Measurements from ENCODE around the gene ATP8B4.
"Not testable (repeated sequence)": the region's sequence is repeated elsewhere in the genome, so short reads cannot be mapped to it uniquely, and the experiment has no call there.

The ATP8B4 gene

DNA sequence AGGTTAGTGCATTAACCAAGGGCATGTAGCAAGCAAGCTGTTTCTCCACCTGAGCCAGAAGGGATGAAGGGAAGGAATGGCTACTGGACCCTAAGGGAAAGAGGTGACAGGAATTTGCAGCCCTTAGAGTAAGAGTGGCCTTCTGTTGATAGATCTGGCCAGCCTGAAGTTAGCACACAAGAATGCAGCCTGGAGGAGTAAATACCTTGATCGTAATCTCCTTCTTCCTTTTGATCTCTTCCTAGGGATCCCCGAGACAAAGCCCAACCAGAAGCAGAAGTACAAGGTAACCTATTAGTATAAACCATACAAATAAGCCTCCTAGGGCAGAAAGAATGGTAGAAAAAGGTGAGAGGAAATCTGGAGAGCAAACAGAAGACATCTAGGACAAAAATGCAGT lies 134.6 kb downstream of the ATP8B4 start:
- peaks cover 17% of the 10 kb centered on the region for H3K4me1 ChIP-seq (ENCODE audit: control insufficient read depth, insufficient read depth, low read length, poor library complexity, severe bottlenecking)
- H3K4me3 ChIP-seq (ENCODE audit: extremely low read depth, insufficient read depth, low read length, poor library complexity, severe bottlenecking) = no peak overlapping the region
- H3K27ac ChIP-seq (ENCODE audit: low read depth, low read length, severe bottlenecking) = no peak overlapping the region
- no CpG with 5 or more reads among the region's 2 CpGs for WGBS, 2 experiments (ENCODE audit: insufficient coverage in 2 of 2)
- no peaks in the 10 kb centered on the region for H3K9me3 ChIP-seq (ENCODE audit: control insufficient read depth, low read length)
- no peaks in the 10 kb centered on the region for H3K36me3 ChIP-seq (ENCODE audit: control insufficient read depth, insufficient read depth, low read length)

DNA sequence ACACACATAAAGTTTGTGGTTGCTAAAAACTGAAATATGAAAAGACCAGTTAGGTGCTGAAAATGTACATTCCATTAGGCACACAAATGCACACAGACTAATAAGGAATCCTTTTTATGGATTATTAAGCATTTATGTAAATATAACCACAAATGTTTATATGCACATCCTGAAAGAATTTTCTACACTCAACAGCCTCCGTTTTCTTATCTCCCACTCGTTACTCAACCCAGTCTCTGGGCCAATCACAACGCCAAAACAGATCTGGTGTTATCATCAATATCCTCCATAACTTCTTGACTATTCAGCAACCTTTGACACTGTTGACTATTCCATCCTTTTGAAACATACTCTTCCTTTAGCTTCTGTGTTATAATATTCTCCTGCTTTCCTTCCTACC lies 136.4 kb downstream of the ATP8B4 start:
- Histone ChIP-seq H3K4me1 (ENCODE audit: control insufficient read depth, insufficient read depth, low read length, poor library complexity, severe bottlenecking) (peaks cover 9% of the 10 kb centered on the region), H3K9me3 (ENCODE audit: control insufficient read depth, low read length) (no peaks in the 10 kb centered on the region), H3K4me3 (ENCODE audit: extremely low read depth, insufficient read depth, low read length, poor library complexity, severe bottlenecking) (no peak overlapping the region), H3K27ac (ENCODE audit: low read depth, low read length, severe bottlenecking) (no peak overlapping the region), H3K36me3 (ENCODE audit: control insufficient read depth, insufficient read depth, low read length) (no peaks in the 10 kb centered on the region)
- WGBS, 2 experiments (ENCODE audit: insufficient coverage in 2 of 2) = 82 to 90% methylated on average over 3 of the region's 3 CpGs

DNA sequence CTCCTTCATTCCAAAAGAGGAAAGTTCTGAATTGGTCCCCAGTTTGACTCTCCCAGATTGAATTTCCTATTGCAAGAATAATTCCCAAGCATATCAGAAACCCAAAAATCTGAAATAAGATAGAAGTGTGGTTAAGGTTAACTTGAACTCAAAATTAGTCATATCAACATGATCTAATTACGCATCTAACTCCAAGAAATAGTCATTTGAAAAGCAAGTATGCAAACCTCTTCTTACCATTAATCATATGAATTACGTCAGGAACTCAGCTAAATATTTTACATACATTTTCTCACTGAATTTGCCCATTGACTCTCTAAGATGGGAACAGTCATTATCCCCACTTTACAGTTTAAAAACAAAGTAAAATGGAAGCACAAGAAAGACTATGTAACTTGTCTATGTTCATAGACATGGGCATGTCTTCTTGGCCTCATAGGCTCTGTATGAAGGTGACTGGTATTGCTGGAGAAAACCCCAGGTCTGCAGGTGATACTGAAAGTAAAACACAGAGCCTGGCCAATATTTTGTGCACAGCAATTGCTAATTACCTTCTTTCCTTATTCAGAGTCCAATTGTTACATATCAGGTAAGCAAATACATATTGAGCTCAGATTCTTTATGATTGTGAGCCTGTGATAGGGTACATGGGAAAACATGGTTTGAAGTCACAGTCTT lies 139.2 kb downstream of the ATP8B4 start:
- H3K4me3 ChIP-seq (ENCODE audit: extremely low read depth, insufficient read depth, low read length, poor library complexity, severe bottlenecking) = no peak overlapping the region
- no peaks in the 10 kb centered on the region for H3K9me3 ChIP-seq (ENCODE audit: control insufficient read depth, low read length)
- WGBS, 2 experiments (ENCODE audit: insufficient coverage in 2 of 2) = 86 to 100% methylated on average over 1 to 2 of the region's 2 CpGs
- H3K4me1 ChIP-seq (ENCODE audit: control insufficient read depth, insufficient read depth, low read length, poor library complexity, severe bottlenecking) = no peaks in the 10 kb centered on the region
- H3K36me3 ChIP-seq (ENCODE audit: control insufficient read depth, insufficient read depth, low read length) = no peaks in the 10 kb centered on the region
- no peak overlapping the region for H3K27ac ChIP-seq (ENCODE audit: low read depth, low read length, severe bottlenecking)

GRCh38 chr15:49978121-49978520 lies 140.9 kb downstream of the ATP8B4 start:
- Histone ChIP-seq H3K27ac (ENCODE audit: low read depth, low read length, severe bottlenecking) (no peak overlapping the region), H3K4me1 (ENCODE audit: control insufficient read depth, insufficient read depth, low read length, poor library complexity, severe bottlenecking) (no peaks in the 10 kb centered on the region), H3K4me3 (ENCODE audit: extremely low read depth, insufficient read depth, low read length, poor library complexity, severe bottlenecking) (no peak overlapping the region), H3K36me3 (ENCODE audit: control insufficient read depth, insufficient read depth, low read length) (no peaks in the 10 kb centered on the region), H3K9me3 (ENCODE audit: control insufficient read depth, low read length) (no peaks in the 10 kb centered on the region)
- WGBS, 2 experiments (ENCODE audit: insufficient coverage in 2 of 2) = 70% methylated on average over 2 of the region's 2 CpGs; no CpG with 5 or more reads in 1 of the 2 experiments

DNA sequence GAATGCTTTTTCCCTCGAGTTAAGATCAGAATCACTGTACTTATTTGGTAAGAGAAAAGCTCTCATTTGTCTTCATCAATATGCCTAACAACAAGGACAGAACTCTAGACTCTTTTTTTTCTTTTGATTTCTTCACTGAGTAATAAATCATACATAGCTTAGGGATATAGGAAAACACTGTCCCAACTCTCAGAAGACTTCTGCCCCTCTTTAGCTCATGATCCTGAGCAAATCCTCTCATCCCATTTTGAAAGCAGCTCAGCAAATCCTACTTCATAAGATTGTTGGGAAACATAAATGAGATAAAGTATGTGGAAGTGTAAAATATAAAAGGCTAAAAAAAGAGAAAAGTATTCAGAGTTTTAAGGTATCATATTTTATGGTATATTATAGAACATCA lies 141.7 kb downstream of the ATP8B4 start:
- Histone ChIP-seq H3K27ac (ENCODE audit: low read depth, low read length, severe bottlenecking) (no peak overlapping the region), H3K4me3 (ENCODE audit: extremely low read depth, insufficient read depth, low read length, poor library complexity, severe bottlenecking) (no peak overlapping the region), H3K36me3 (ENCODE audit: control insufficient read depth, insufficient read depth, low read length) (no peaks in the 10 kb centered on the region), H3K4me1 (ENCODE audit: control insufficient read depth, insufficient read depth, low read length, poor library complexity, severe bottlenecking) (no peaks in the 10 kb centered on the region), H3K9me3 (ENCODE audit: control insufficient read depth, low read length) (no peaks in the 10 kb centered on the region)
- WGBS, 2 experiments (ENCODE audit: insufficient coverage in 2 of 2) = no CpG with 5 or more reads among the region's 1 CpG

GRCh38 chr15:49964551-49964950 lies 154.5 kb downstream of the ATP8B4 start:
- peaks cover 3% of the 10 kb centered on the region for H3K9me3 ChIP-seq (ENCODE audit: control insufficient read depth, low read length)
- H3K4me3 ChIP-seq (ENCODE audit: extremely low read depth, insufficient read depth, low read length, poor library complexity, severe bottlenecking) = no peak overlapping the region
- WGBS, 2 experiments (ENCODE audit: insufficient coverage in 2 of 2) = no CpG with 5 or more reads among the region's 1 CpG
- no peaks in the 10 kb centered on the region for H3K4me1 ChIP-seq (ENCODE audit: control insufficient read depth, insufficient read depth, low read length, poor library complexity, severe bottlenecking)
- no peaks in the 10 kb centered on the region for H3K36me3 ChIP-seq (ENCODE audit: control insufficient read depth, insufficient read depth, low read length)
- no peak overlapping the region for H3K27ac ChIP-seq (ENCODE audit: low read depth, low read length, severe bottlenecking)

DNA sequence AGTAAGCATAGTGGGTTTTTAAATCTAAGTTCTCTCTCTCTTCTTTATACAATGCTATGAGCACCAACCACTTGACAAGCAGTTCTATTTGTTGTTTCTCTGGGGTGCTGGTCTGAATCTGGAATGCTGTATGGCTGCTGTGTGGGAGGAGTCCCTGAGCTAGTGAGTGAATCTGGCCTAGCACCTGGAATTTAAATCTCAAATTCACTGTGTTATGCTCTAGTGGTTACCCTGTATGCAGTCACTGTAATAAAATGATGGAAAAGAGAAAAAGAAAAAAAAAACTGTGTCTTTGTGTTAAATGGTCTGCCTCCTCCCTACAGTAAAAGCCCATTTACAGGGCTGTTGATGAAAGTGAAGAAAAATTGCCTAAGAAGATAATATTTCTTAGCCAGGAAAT lies 155.0 kb downstream of the ATP8B4 start:
- Histone ChIP-seq H3K9me3 (ENCODE audit: control insufficient read depth, low read length) (peaks cover 3% of the 10 kb centered on the region), H3K4me3 (ENCODE audit: extremely low read depth, insufficient read depth, low read length, poor library complexity, severe bottlenecking) (no peak overlapping the region), H3K27ac (ENCODE audit: low read depth, low read length, severe bottlenecking) (no peak overlapping the region), H3K4me1 (ENCODE audit: control insufficient read depth, insufficient read depth, low read length, poor library complexity, severe bottlenecking) (no peaks in the 10 kb centered on the region), H3K36me3 (ENCODE audit: control insufficient read depth, insufficient read depth, low read length) (no peaks in the 10 kb centered on the region)

DNA sequence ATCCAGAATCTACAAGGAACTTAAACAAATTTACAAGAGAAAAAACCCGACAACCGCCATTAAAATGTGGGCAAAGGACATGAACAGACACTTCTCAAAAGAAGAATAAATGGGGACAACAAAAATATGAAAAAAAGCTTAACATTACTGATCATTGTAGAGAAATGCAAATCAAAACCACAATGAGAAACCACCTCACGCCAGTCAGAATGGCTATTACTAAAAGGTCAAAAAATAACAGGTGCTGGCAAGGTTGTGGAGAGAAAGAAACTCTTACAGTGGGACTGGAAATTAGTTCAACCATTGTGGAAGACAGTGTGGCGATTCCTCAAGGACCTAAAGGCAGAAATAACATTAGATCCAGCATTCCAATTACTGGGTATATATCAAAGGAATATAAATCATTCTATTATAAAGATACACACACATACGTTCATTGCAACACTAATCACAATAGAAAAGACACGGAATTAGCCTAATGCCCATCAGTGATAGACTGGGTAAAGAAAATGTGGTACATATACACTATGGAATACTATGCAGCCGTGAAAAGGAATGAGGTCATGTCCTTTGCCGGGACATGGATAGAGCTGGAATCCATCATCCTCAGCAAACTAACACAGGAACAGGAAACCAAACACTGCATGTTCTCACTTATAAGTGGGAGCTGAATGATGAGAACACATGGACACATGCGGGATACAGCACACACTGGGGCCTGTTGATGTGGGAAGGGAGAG lies 155.8 kb downstream of the ATP8B4 start:
- H3K4me1 ChIP-seq (ENCODE audit: control insufficient read depth, insufficient read depth, low read length, poor library complexity, severe bottlenecking); H3K4me3 ChIP-seq (ENCODE audit: extremely low read depth, insufficient read depth, low read length, poor library complexity, severe bottlenecking); H3K9me3 ChIP-seq (ENCODE audit: control insufficient read depth, low read length); H3K36me3 ChIP-seq (ENCODE audit: control insufficient read depth, insufficient read depth, low read length); H3K27ac ChIP-seq (ENCODE audit: low read depth, low read length, severe bottlenecking): not testable (repeated sequence)
- WGBS, 2 experiments (ENCODE audit: insufficient coverage in 2 of 2) = 82 to 100% methylated on average over 1 to 2 of the region's 9 CpGs

GRCh38 chr15:49962044-49962602 lies 156.9 kb downstream of the ATP8B4 start:
- WGBS, 2 experiments (ENCODE audit: insufficient coverage in 2 of 2) = 73% methylated on average over 2 of the region's 3 CpGs; no CpG with 5 or more reads in 1 of the 2 experiments
- no peak overlapping the region for H3K4me3 ChIP-seq (ENCODE audit: extremely low read depth, insufficient read depth, low read length, poor library complexity, severe bottlenecking)
- peaks cover 3% of the 10 kb centered on the region for H3K9me3 ChIP-seq (ENCODE audit: control insufficient read depth, low read length)
- H3K4me1 ChIP-seq (ENCODE audit: control insufficient read depth, insufficient read depth, low read length, poor library complexity, severe bottlenecking) = no peaks in the 10 kb centered on the region
- no peak overlapping the region for H3K27ac ChIP-seq (ENCODE audit: low read depth, low read length, severe bottlenecking)
- no peaks in the 10 kb centered on the region for H3K36me3 ChIP-seq (ENCODE audit: control insufficient read depth, insufficient read depth, low read length)

- Histone ChIP-seq H3K4me3 (ENCODE audit: extremely low read depth, insufficient read depth, low read length, poor library complexity, severe bottlenecking) (no peak overlapping the region), H3K36me3 (ENCODE audit: control insufficient read depth, insufficient read depth, low read length) (no peaks in the 10 kb centered on the region), H3K27ac (ENCODE audit: low read depth, low read length, severe bottlenecking) (no peak overlapping the region), H3K9me3 (ENCODE audit: control insufficient read depth, low read length) (no peaks in the 10 kb centered on the region), H3K4me1 (ENCODE audit: control insufficient read depth, insufficient read depth, low read length, poor library complexity, severe bottlenecking) (no peaks in the 10 kb centered on the region)
- 66 to 100% methylated on average over 1 to 3 of the region's 3 CpGs for WGBS, 2 experiments (ENCODE audit: insufficient coverage in 2 of 2)
These were observed 165.6 kb downstream of the ATP8B4 start for GRCh38 chr15:49953421-49953820.

DNA sequence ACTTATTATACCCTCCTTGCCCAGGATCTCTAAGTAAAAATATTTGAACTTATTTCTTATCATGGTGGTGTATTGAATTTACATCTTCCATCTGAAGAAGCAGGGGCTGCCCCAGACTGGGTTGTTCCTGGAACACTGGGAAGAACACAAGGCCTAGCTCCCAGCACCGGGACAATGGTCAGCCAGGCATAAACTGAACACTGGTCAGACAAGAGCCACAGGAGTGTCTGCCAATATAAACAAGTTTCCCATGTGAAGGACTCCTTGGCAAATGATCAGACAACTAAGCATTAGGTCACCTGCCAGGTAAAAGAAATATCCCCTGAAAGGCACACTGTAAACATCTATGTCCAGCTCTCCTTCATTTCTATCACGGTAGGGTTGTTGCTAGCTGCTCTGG lies 172.4 kb downstream of the ATP8B4 start:
- H3K27ac ChIP-seq (ENCODE audit: low read depth, low read length, severe bottlenecking) = no peak overlapping the region
- H3K4me1 ChIP-seq (ENCODE audit: control insufficient read depth, insufficient read depth, low read length, poor library complexity, severe bottlenecking) = no peaks in the 10 kb centered on the region
- 91 to 95% methylated on average over 2 of the region's 2 CpGs for WGBS, 2 experiments (ENCODE audit: insufficient coverage in 2 of 2)
- no peak overlapping the region for H3K4me3 ChIP-seq (ENCODE audit: extremely low read depth, insufficient read depth, low read length, poor library complexity, severe bottlenecking)
- H3K9me3 ChIP-seq (ENCODE audit: control insufficient read depth, low read length) = peaks cover 3% of the 10 kb centered on the region
- no peaks in the 10 kb centered on the region for H3K36me3 ChIP-seq (ENCODE audit: control insufficient read depth, insufficient read depth, low read length)

Measured in mesodermal cell (in vitro differentiated cells).